Testis (tissue), 3 donors: ENCODE data around the gene DLG2. TPM values are rescaled to one million over a fixed set of nuclear protein-coding genes. Genes with fewer than 3 reads are reported as not detected.

Experiments
- DNase-seq: peaks from one replicate; pipeline ENCODE4 v3.0.0-alpha.2; 2019
- H3K27ac ChIP-seq, 2 donors: fragments of 200-600 bp; sonication (generic); one replicate each; pipeline ENCODE4 v1.5.1; 2019
- H3K27me3 ChIP-seq: fragments of 200-600 bp; sonication (generic); one replicate; pipeline ENCODE4 v1.5.1; 2019
- H3K36me3 ChIP-seq: fragments of 200-600 bp; sonication (generic); one replicate; pipeline ENCODE4 v1.5.1; 2017; ENCODE audit warnings: low read depth; ENCODE audit errors: missing control alignments
- H3K4me1 ChIP-seq: fragments of 200-600 bp; sonication (generic); one replicate; pipeline ENCODE4 v1.5.1; 2019
- H3K4me3 ChIP-seq, 2 donors: fragments of 200-600 bp; sonication (generic); one replicate each; pipeline ENCODE4 v1.5.1; 2017 to 2019
- H3K9me3 ChIP-seq: fragments of 200-600 bp; sonication (generic); one replicate; pipeline ENCODE4 v1.5.1; 2017
- CTCF ChIP-seq, 3 experiments: fragments of 450-650 bp in 2 of 3; fragments of 200-600 bp in 1 of 3; sonication (generic) in 1 of 3; IDR thresholded peaks; one replicate each; pipeline ENCODE4 v1.5.1; 2016 to 2019; ENCODE audit warnings: antibody characterized with exemption in 3 of 3, mild to moderate bottlenecking in 2 of 3, moderate library complexity in 1 of 3
- POLR2A ChIP-seq: fragments of 450-650 bp; IDR thresholded peaks from one replicate; pipeline ENCODE4 v1.6.1; 2017; ENCODE audit warnings: antibody characterized with exemption, mild to moderate bottlenecking, moderate library complexity
- WGBS, 2 donors: methylation state at CpG; one replicate each; pipeline ENCODE4 v1.1.5; 2018; 5-methylcytosine and 5-hydroxymethylcytosine counted together
- intact Hi-C: fragments of 100-400 bp; cut with DNase I; formaldehyde crosslinking; loops from one replicate; pipeline ENCODE4 v1.15.1; 2023; ENCODE audit warnings: low total_unique reads
- polyA plus RNA-seq: library from polyadenylated mRNA; stranded (reverse); fragments of 350-450 nt; fragmentation: Illumina TruSeq; extraction: RNeasy Lipid Tissue Mini Kit (QIAGEN cat#74804); gene quantifications from one replicate; pipeline ENCODE4 v1.2.3, GENCODE V29; 2014; ENCODE audit warnings: low read depth, low replicate concordance; ENCODE audit not compliant: insufficient read depth
- total RNA-seq, 2 donors: library from RNA; depleted of rRNA; stranded (reverse); fragments of >200 nt; gene quantifications; one replicate each; pipeline ENCODE4 v1.2.3, GENCODE V29; 2016

DLG2 gene
- total and polyA plus RNA-seq, 3 donors from 2014 or later = 13.8 to 23.0 (median 14.1) TPM

- Histone ChIP-seq H3K9me3 (no peaks in the 10 kb centered on the region), H3K4me3 (no peak overlapping the region), H3K27ac (no peak overlapping the region), H3K36me3 (no peaks in the 10 kb centered on the region), H3K27me3 (no peaks in the 10 kb centered on the region), H3K4me1 (no peaks in the 10 kb centered on the region)
- WGBS, 2 donors = 97 to 100% methylated on average over 1 of the region's 1 CpG
- TF ChIP-seq POLR2A (no peak), CTCF (IDR thresholded peaks at IDR 0.05) (no peak)
- no peak for DNase-seq
- intact Hi-C loops = no loop called here
Measured at GRCh38 chr11:83643115-83643514, 1984.0 kb downstream of the DLG2 start.

DNA sequence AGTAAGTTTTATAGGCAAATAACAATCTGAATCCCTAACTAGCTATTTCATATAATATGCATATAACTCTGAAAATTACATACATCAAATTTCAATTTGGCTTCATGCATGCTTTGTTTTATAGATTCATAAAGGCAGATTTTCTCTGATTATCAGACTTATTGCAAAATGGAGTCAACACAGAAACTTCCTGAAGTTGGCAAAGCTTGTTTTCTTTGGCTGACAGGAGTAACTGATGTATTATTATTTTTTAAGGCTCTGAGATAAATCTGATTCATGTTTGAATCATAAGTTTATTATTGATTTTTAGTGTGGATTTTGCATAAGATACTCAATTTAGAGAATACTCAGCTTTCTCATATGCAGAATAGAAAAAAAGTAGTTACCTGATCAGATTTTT, 1984.6 kb downstream of the DLG2 start:
- no peak for TF ChIP-seq CTCF (IDR thresholded peaks at IDR 0.05)
- TF ChIP-seq POLR2A = no peak
- H3K4me3 ChIP-seq = no peak overlapping the region
- H3K36me3 ChIP-seq = no peaks in the 10 kb centered on the region
- H3K27ac ChIP-seq = no peak overlapping the region
- DNase-seq = no peak
- H3K27me3 ChIP-seq = no peaks in the 10 kb centered on the region
- no peaks in the 10 kb centered on the region for H3K4me1 ChIP-seq
- no peaks in the 10 kb centered on the region for H3K9me3 ChIP-seq
- intact Hi-C loops = no loop called here

DNA sequence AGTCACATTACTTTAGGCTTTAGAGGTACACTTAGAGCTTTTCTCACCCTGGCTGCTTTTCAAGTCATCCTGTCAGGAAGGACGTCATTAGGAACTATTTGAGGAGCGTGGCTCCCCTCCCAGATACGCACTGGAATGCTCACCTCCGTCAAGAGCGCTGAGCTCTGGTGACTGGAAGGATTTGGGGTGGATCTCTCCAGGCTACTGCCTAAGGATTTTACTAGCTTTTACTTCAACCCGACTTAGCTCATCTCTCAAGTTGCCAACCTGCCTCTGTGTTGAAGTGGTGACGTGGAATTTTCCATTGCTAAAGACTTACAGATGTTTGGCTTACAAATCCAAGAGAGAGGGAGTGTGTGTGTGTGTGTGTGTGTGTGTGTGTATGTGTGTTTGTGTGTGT, 1985.6 kb downstream of the DLG2 start:
- no peaks in the 10 kb centered on the region for H3K9me3 ChIP-seq
- no peaks in the 10 kb centered on the region for H3K27me3 ChIP-seq
- no peak overlapping the region for H3K27ac ChIP-seq
- no peak overlapping the region for H3K4me3 ChIP-seq
- no peaks in the 10 kb centered on the region for H3K36me3 ChIP-seq
- intact Hi-C loops = no loop called here
- no peak for DNase-seq
- 41 to 56% methylated on average over 7 of the region's 7 CpGs for WGBS, 2 donors
- TF ChIP-seq CTCF (IDR thresholded peaks at IDR 0.05) (no peak), POLR2A (no peak)
- H3K4me1 ChIP-seq = no peaks in the 10 kb centered on the region

GRCh38 chr11:83639995-83640758, 1987.0 kb downstream of the DLG2 start:
- no peaks in the 10 kb centered on the region for H3K27me3 ChIP-seq
- H3K4me3 ChIP-seq = no peak overlapping the region
- DNase-seq = no peak
- no peak for TF ChIP-seq POLR2A
- TF ChIP-seq CTCF (IDR thresholded peaks at IDR 0.05) = no peak
- no peak overlapping the region for H3K27ac ChIP-seq
- H3K36me3 ChIP-seq = no peaks in the 10 kb centered on the region
- 80 to 85% methylated on average over 5 of the region's 5 CpGs for WGBS, 2 donors
- H3K9me3 ChIP-seq = no peaks in the 10 kb centered on the region
- no peaks in the 10 kb centered on the region for H3K4me1 ChIP-seq
- intact Hi-C loops = no loop called here

- Histone ChIP-seq H3K36me3 (no peaks in the 10 kb centered on the region), H3K9me3 (no peaks in the 10 kb centered on the region), H3K4me3 (no peak overlapping the region), H3K4me1 (no peaks in the 10 kb centered on the region), H3K27me3 (no peaks in the 10 kb centered on the region), H3K27ac (no peak overlapping the region)
- no peak for TF ChIP-seq CTCF (IDR thresholded peaks at IDR 0.05)
- TF ChIP-seq POLR2A = no peak
- DNase-seq = no peak
- 86 to 91% methylated on average over 3 of the region's 3 CpGs for WGBS, 2 donors
- intact Hi-C loops = no loop called here
Measured at GRCh38 chr11:83635166-83635565, 1992.0 kb downstream of the DLG2 start.
